ENCODE measurements around the gene TUBA4B. TPM values are rescaled to one million over a fixed set of nuclear protein-coding genes. Genes with fewer than 3 reads are reported as not detected.

TUBA4B gene
- total RNA-seq, 1 experiment from 2014 or later: not detected

GRCh38 chr2:219281588-219281987 lies 28.5 kb downstream of the TUBA4B start:
- Histone ChIP-seq H3K4me3 (ENCODE audit: low read depth, low read length) (no peak overlapping the region), H3K4me1 (peaks cover 23% of the 10 kb centered on the region), H3K9me3 (no peaks in the 10 kb centered on the region), H3K27me3 (replicated peaks; ENCODE audit: control insufficient read depth, insufficient read depth, low read length) (no peaks in the 10 kb centered on the region), H3K36me3 (ENCODE audit: control insufficient read depth, insufficient read depth, low read length) (peaks cover 3% of the 10 kb centered on the region)
- Mint-ChIP-seq H3K27ac (ENCODE audit: unreplicated experiment) (no peak overlapping the region), H3K4me1 (ENCODE audit: low read depth, unreplicated experiment) (peaks cover 13% of the 10 kb centered on the region), H3K36me3 (ENCODE audit: insufficient read depth, unreplicated experiment) (peaks cover 21% of the 10 kb centered on the region), H3K27me3 (ENCODE audit: insufficient read depth, unreplicated experiment) (no peaks in the 10 kb centered on the region), H3K9me3 (ENCODE audit: unreplicated experiment) (no peaks in the 10 kb centered on the region), H3K4me3 (ENCODE audit: unreplicated experiment) (no peak overlapping the region)
- ChIA-PET CTCF (interaction anchor here (5.8 kb wide), 1 partner anchor 13 kb away, joined by 92 read pairs; no protein-coding TSS in a partner anchor), POLR2A (interaction anchor here (1.3 kb wide), 1 partner anchor 64 kb away, joined by 3 read pairs; no protein-coding TSS in a partner anchor)
- no TSS peak for BruUV-seq (replicated peaks)
- no peak for DNase-seq
- intact Hi-C loops (cut with micrococcal nuclease; ENCODE audit: unreplicated experiment): no loop called here
- no peak for TF ChIP-seq CTCF (IDR thresholded peaks at IDR 0.05; ENCODE audit: insufficient read depth in 1 of 2, low read depth in 1 of 2, low read length in 1 of 2, severe bottlenecking in 1 of 2, unreplicated experiment in 1 of 2)

DNA sequence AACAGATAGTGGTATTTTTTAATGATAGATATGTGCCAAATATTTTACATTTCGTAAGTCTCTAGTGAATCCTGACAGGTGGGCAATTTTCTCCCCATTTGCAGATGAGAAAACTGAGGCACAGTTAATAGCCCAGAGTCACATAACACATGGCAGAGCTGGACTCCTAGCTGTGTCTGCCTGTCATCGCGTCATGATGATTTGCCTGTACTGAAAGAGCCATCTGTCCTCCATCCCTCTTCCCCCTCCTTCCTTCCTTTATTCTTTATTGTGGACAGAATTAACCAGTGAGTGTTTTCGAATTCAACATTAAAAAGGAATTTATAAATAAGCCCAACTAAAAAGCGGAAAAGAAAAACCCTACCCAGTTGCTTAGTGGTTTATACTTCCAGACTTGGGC lies 29.3 kb downstream of the TUBA4B start:
- H3K4me3 ChIP-seq (ENCODE audit: low read depth, low read length): no peak overlapping the region
- H3K36me3 Mint-ChIP-seq (ENCODE audit: insufficient read depth, unreplicated experiment): peaks cover 22% of the 10 kb centered on the region
- H3K4me1 Mint-ChIP-seq (ENCODE audit: low read depth, unreplicated experiment): peaks cover 13% of the 10 kb centered on the region
- BruUV-seq (replicated peaks): no TSS peak
- no peaks in the 10 kb centered on the region for H3K9me3 Mint-ChIP-seq (ENCODE audit: unreplicated experiment)
- POLR2A ChIA-PET: interaction anchor here (1.3 kb wide), 1 partner anchor 65 kb away, joined by 3 read pairs; no protein-coding TSS in a partner anchor
- H3K36me3 ChIP-seq (ENCODE audit: control insufficient read depth, insufficient read depth, low read length): peaks cover 3% of the 10 kb centered on the region
- DNase-seq: no peak
- peaks cover 21% of the 10 kb centered on the region for H3K4me1 ChIP-seq
- no peaks in the 10 kb centered on the region for H3K27me3 Mint-ChIP-seq (ENCODE audit: insufficient read depth, unreplicated experiment)
- no peaks in the 10 kb centered on the region for H3K9me3 ChIP-seq
- intact Hi-C loops (cut with micrococcal nuclease; ENCODE audit: unreplicated experiment): no loop called here
- TF ChIP-seq CTCF (IDR thresholded peaks at IDR 0.05; ENCODE audit: insufficient read depth in 1 of 2, low read depth in 1 of 2, low read length in 1 of 2, severe bottlenecking in 1 of 2, unreplicated experiment in 1 of 2): no peak
- CTCF ChIA-PET: interaction anchor here (1.0 kb wide), 1 partner anchor 13 kb away, joined by 4 read pairs; no protein-coding TSS in a partner anchor
- H3K4me3 Mint-ChIP-seq (ENCODE audit: unreplicated experiment): no peak overlapping the region
- H3K27me3 ChIP-seq (replicated peaks; ENCODE audit: control insufficient read depth, insufficient read depth, low read length): no peaks in the 10 kb centered on the region
- H3K27ac Mint-ChIP-seq (ENCODE audit: unreplicated experiment): no peak overlapping the region

DNA sequence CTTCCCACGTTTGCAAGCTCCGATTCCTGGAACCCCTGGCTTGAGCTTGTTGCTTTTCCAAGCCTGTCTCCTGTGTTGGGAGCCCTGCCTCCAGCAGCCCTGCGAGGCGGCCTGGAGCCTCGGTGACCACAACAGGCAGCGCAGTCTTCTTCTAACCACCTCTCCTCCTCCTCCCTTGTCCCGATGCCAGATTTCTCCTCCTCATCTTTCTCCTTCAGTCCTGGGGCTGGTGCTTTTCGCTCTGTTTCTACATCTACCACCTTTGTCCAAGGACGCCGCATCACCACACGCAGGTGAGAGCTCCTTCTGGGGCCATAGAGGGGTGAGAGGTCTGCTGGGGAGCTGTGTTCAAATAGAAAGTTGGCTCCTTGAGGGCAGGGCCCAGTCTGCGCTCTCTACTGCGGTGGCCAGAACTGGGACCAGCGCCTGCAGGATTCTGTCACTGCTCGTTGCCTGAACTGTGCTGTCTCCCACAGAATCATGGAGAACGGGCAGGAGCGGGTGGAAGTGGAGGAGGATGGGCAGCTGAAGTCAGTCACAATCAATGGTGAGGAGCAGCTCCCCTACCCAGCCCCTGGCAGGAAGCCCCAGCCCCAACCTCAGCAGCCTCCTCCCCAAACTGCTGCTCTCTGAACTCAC lies 30.0 kb downstream of the TUBA4B start:
- H3K27me3 Mint-ChIP-seq (ENCODE audit: insufficient read depth, unreplicated experiment): no peaks in the 10 kb centered on the region
- BruUV-seq (replicated peaks): no TSS peak
- H3K4me1 Mint-ChIP-seq (ENCODE audit: low read depth, unreplicated experiment): peaks cover 10% of the 10 kb centered on the region
- no peaks in the 10 kb centered on the region for H3K9me3 Mint-ChIP-seq (ENCODE audit: unreplicated experiment)
- POLR2A ChIA-PET: no interaction called here
- Histone ChIP-seq H3K9me3 (no peaks in the 10 kb centered on the region), H3K4me3 (ENCODE audit: low read depth, low read length) (no peak overlapping the region), H3K4me1 (peaks cover 15% of the 10 kb centered on the region), H3K27me3 (replicated peaks; ENCODE audit: control insufficient read depth, insufficient read depth, low read length) (no peaks in the 10 kb centered on the region), H3K36me3 (ENCODE audit: control insufficient read depth, insufficient read depth, low read length) (peaks cover 3% of the 10 kb centered on the region)
- no peak overlapping the region for H3K27ac Mint-ChIP-seq (ENCODE audit: unreplicated experiment)
- no peak for TF ChIP-seq CTCF (IDR thresholded peaks at IDR 0.05; ENCODE audit: insufficient read depth in 1 of 2, low read depth in 1 of 2, low read length in 1 of 2, severe bottlenecking in 1 of 2, unreplicated experiment in 1 of 2)
- H3K4me3 Mint-ChIP-seq (ENCODE audit: unreplicated experiment): no peak overlapping the region
- CTCF ChIA-PET: interaction anchor here (0.6 to 1.0 kb wide), 2 partner anchors 12 to 275 kb away, joined by 3 to 4 read pairs; no protein-coding TSS in a partner anchor
- H3K36me3 Mint-ChIP-seq (ENCODE audit: insufficient read depth, unreplicated experiment): peaks cover 22% of the 10 kb centered on the region
- intact Hi-C loops (cut with micrococcal nuclease; ENCODE audit: unreplicated experiment): no loop called here
- no peak for DNase-seq

Measured in Caco-2 (cell line).